ENCODE data around the gene SLAMF8.

Gene SLAMF8

DNA sequence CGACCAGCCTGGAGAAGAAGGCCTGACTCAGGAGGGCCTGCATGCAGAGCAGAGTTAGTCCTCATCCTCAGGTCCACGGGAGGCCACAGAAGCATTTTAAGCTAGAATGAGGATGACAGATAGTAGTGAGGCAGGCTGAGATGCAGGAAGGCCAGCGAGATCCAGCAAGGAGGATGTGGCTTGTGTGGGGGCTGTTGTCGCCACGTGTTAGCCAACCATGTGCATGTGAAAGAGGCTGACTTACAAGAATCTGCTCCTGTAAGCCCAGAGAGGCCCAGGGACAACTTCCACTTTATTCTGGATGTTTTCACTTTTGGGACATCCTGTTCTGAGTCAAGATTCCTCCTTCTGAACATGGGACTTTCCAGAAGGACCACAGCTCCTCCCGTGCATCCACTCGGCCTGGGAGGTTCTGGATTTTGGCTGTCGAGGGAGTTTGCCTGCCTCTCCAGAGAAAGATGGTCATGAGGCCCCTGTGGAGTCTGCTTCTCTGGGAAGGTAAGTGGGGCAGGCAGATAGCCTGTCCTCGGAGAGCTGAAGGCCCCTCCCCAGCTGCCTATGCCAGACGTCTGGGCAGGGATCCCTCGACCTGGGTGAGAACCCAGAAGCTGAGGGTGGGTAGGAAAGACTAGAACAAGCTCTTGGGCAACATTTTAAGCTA lies at the start of gene SLAMF8:
TSS of gene SLAMF8 (plus strand) at position 433 of the 661 bp plus-strand sequence. CDS start at position 459, 26 bp downstream.
- DNase-seq: no peak

DNA sequence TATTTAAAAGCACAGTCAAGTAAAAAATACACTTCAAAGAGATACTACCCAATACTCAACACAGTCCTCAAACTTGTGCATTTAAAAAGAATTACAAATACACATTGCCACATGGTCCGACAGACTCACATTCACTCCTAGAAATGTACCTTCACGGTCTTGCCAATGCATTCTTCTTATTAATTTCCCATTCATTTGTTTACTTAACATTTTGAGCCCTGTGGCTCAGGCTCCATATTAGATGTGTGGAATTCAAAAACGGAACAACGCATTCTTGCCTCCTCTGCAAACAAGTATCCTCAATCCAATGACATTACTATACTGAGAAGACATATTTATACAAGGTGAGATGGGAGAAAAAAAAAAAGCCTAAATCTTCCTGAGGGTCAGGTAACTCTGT lies 48.4 kb upstream of the SLAMF8 start:
- DNase-seq: no peak

DNA sequence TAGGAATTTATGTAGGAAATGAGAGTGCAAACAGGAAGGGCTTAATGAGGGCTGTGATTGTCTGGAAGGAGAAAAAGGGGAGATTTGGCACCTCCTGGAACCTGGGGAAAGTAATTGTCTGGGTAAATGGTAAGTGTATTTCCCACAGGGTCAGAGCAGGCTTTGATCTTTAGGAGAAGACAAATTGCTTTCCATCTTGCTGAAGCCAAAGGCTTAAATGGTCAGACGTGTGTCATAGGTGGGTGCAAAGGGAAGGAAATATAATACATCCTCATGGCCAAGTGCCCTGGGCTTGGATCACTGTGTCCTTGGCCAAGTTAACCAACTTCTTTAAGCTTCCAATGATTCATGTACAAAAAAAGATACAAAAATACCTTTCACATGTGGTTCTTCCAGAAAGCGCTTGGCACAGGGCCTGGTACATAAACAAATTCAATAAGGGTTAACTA lies 47.2 kb upstream of the SLAMF8 start:
- no peak for DNase-seq

DNA sequence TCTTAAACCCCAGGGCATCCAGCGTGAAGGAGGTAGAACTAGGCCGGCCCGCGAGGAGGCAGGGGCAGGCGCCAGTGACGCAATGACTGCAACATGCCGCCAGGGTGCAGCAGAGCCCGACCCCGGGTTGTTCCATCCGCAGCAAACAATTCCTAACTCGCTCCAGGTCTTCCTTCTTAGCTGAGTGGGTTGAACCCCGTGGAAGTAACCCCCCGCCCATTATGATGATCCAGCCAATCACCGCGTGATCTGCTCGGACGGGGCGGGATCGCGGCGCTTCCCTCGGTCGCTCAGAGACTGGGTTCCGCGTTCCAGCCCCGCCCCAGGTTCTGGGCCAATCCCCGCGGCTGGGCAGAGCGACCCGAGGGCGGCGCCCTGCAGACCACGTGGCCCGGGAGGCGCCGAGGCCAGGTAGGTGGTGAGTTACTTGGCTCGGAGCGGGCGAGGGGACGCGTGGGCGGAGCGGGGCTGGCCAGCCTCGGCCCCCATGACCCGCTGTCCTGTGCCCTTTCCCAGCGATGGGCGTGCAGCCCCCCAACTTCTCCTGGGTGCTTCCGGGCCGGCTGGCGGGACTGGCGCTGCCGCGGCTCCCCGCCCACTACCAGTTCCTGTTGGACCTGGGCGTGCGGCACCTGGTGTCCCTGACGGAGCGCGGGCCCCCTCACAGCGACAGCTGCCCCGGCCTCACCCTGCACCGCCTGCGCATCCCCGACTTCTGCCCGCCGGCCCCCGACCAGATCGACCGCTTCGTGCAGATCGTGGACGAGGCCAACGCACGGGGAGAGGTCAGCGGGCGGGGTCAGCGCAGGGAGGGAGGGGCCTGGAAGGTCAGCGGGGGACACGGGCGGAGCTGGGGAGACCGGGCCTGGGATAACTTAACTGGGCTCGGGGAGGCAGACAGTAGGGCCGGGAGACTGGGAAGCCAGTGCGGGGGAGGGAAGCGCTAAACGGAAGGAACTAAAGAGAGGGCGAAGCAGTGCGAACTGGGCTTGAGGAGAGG lies 45.8 kb upstream of the SLAMF8 start, which contains the start of gene DUSP23:
TSS of gene DUSP23 (plus strand) at position 380 of the 1,000 bp plus-strand sequence. CDS start at position 519, 139 bp downstream.
- peak; percentile 94 for DNase-seq

DNA sequence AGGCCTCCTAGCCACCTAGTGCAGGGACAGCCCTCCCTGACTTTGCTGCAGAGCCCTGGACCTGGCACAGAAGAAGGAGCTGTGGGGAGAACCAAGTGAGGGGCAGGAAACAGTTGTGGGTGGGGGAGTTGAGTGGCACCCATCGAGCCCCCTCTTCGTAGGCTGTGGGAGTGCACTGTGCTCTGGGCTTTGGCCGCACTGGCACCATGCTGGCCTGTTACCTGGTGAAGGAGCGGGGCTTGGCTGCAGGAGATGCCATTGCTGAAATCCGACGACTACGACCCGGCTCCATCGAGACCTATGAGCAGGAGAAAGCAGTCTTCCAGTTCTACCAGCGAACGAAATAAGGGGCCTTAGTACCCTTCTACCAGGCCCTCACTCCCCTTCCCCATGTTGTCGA lies 44.7 kb upstream of the SLAMF8 start:
- no peak for DNase-seq

DNA sequence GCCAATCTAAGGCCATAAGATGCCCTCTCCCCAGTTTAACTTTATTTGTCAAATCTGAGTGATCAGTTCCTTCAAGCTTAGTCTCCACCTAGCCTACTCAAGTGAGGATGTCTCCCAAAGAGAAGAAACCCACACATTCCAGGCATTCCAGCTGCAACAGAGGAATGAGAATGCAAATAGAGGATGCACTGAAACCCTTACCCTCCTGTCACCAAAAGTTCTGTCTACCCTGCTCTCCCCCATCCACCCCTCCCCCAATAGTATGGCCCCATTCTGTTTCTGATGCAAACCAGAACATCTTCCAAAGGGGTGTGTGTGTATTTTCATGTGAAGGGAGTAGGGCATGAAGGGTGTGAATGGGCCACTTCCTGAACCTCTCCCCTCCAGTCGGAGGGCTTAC lies 42.9 kb upstream of the SLAMF8 start:
- no peak for DNase-seq

DNA sequence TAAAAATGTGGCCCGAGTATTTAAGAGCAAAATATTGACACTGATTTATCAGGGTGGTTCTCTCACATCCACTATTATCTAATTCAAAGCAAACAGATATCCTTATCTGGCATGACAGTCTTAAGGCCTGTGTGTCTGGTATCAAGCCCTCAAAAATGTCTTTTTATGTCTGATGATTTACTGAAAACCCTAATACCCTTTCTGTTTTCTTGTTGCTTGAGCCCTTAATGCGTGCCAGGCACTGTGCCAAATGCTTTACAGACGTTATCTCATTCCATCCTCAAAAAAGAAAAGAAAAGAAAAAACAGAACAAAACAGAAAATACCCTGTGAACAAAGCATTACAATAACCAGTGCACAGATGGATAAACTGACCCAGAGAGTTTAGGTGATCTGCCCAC lies 40.2 kb upstream of the SLAMF8 start:
- no peak for DNase-seq

DNA sequence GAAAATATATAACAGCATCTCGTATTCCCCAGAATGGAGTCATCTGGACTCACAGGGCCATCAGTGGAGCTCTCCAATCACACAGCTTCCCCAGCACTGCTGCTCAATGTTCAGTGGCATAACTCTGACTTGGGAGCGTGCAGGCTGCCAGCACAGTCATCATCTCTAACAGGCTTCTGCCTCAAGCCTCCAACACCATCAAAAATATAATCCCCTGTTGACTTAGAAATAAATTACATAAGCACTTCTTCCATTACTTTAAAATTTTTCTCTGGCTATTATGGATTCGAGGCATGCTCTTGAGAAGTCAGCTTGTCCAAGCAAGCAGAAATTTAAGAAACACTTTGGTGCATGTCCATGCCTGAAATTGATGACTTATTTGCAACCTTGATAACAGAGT lies 39.7 kb upstream of the SLAMF8 start:
- no peak for DNase-seq

DNA sequence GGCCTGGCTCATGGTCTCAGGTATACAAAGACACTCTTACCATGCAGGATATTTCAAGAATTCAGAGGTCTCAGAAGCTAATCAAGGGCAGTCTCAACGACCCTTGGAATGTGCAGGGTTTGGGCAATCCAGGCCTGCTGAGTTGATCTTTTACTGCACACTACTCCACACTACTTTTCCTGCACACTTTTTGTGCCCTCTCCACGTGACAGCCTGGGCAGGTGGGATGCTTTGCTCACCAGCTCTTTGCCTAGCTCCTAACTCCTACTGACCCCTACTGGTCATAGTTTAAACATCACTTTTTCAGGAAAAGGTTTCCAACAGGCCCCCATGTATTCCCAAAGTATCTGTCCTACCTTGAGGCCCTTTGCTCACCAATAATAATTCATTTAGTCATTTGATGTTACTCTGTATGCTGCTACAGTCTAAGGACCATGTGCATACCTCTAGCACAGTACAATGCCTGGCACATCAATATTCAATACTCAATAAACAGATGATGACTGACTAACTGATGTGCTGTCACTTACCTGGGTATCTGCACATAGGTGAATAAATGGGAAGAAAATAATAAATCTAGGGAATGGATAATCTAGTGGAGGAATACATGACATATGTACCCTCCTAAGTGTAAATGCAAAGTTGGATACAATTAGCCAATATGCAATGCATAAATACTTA lies 36.3 kb upstream of the SLAMF8 start:
- DNase-seq: no peak

DNA sequence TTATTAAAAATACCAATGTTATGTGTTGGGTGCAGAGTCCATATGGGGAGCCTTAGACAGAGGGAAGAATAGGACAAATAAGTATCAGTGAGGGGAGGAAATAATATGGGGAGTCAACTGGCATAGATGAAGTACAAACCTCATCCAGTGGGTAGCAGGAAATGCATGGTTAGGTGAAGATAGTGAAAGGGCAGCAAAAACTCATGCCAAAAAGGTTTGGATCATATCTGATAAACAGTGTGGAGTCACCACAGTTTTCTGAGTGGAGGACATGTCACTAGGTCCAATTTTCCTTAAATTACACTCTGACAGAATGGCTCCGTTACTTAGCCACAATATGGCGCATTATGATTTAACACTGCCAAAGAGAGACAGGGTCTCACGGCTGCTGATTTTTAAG lies 35.6 kb upstream of the SLAMF8 start:
- no peak for DNase-seq

DNA sequence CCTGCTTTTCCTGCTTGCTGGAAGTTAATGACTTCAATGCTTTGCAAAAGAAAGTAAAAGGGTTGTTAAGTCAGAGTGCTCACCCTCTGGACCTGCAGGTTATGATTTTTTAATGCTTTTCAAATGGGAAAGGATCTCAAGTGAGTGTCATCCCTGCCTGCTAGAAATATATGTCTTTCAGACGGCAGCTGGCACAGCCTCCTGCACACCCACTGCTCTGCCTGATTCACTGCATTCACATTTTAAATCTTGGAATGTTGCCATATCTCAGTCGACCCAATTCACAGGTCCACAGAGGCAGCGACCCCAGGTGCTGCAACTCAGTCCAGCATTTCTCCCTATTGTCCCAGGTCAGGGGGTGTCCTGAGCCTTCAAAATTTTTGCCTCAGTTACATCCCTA lies 35.2 kb upstream of the SLAMF8 start:
- no peak for DNase-seq

DNA sequence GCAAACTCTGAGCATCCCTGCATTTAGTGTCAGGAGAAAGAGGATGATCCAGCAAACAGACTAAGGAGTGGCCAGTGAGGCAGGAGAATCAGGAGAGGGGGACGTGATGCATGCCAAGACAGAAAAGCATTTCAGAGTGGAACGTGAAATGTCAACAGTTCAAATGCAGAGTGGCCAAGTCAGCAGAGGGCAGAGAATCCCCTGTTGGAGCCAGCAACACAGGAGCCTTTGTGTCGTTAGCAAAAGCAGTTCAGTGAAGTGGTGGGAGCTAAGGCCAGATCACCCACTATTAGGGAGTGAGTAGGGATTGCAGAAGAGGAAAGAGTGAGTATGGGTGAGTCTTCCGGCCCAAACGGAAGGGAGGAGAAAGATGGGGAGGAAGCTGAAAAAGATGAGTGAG lies 31.1 kb upstream of the SLAMF8 start:
- no peak for DNase-seq

DNA sequence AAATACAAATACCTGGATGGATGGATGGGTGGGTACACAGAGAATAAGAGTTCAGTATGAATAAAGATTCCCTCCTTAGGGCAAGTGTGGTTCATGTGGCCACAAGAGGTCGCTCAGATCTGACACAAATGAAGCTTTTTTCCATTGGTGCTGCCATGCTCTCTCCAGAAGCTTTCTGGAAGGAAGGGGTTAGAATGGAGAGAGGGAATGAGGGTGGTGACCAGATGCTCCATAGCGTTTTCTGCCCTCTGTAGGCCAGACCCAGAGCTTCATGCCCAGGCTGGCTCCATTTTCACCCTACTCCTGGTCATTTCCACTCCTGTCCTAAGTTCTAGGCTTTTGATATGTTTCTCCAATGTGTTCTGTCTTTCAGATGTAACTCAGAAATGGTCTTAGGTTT lies 27.8 kb upstream of the SLAMF8 start:
- peak; percentile 76 for DNase-seq

DNA sequence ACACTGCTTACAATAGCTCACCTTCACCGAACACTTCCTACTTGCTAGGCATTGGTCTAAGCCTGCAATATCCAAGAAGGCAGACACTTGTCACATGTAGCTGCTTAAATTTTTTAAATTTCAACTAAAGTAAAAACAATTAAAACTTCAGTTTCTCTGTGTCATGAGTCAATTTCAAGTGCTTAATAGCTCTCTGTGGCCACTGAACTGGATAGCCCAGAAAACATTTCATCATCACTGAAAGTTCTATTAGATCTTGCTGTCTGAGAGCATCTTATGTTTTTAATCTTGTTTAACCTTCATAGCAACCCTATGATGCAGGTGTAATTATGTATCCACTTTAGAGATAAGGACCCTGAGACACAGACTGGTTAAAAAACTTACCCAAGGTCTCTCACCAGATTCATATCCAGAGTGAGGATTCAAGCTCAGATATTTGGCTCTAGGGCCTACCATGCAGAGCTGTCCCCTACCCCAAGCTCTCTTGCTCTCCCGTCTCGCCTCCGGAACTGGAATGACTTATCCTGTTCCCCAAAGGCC lies 27.2 kb upstream of the SLAMF8 start:
- no peak for DNase-seq

DNA sequence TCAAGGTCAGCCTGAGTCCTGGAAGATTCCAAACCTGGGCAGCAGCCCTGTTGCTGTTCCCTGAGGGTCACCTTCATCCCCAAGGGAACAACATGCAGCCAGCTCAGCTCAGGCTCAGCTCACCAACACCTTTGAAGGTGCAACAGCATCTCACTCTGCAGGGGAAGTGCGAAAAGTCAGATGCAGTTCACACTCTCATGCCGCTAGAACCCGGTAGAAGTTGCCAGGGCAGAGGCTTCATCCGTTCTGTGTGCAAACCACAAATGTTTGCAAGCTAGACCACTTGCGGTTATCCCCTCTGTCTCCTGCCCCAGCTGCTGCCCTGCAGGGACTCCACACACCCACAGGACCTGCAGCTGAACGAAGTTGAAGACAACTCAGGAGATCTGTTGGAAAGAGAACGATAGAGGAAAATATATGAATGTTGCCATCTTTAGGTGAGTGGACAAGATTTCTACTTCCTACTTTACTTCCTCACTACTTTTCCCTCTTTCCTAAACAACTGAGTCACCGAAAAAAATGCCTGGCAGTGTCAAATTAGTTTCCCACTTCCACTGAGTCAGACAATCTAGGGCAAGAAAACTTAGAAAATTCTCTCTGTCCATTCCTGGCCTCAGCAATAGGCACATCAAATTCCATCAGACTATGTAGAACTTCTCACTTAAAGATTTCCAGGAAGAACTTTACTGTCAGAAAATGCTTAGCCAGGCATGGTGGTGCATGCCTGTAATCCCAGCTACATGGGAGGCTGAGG lies 26.3 kb upstream of the SLAMF8 start:
- no peak for DNase-seq

DNA sequence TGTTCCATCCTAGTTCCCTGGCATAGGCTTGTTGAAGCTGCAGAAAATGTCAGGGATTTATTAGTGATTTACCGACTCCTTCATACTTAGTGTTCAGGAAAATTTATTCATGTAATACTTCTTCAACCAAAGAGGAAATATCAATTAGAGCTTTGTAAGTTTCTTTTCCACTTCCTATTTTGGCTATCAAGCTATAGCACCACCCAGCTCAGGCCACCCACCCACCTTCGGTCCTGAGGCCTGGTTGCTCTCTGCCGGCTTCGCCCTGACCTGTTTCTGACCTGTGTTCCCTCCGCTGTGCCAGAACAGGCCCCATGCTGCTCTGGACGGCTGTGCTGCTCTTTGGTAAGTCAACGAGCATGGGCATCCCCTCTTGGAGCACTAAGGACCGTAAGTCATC lies 24.6 kb upstream of the SLAMF8 start, which contains the start of gene FCRL6:
TSS of gene FCRL6 (plus strand) at position 250 of the 400 bp plus-strand sequence. CDS start at position 315, 65 bp downstream.
- no peak for DNase-seq

DNA sequence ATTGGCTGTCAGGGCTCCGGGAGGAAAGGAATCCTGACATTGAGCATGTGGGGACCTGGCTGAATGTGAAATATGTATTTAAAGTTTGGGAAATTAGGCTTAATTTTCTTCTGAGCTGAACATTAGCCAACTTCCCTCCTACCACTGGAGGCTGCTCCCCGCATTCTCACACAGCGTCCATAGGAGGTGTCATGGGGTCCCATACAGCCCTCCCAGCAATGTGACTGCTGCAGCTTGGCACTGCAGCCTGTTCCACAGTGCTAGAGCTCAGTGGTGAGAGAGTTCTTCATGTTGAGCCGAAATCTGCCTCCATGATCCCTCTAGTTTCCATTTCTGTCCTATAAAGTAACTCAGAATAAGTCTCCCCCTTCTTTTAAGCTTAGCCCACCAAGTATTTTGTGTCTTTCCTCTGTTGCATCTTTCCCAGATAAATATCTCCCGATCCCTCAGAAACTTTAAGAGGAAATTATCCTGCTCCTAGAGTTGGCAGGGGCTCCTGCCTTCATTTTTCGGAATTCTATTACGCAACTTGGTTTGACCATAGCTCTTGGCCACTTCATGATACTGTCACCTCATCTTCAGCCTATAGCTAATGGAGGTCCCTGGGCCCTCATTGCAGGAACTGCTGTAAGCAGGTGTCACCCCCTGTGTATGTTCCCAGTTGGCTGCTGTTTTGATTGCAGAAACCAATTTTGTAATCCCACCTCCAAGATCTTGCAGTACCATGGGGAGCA lies 22.6 kb upstream of the SLAMF8 start:
- DNase-seq: no peak

DNA sequence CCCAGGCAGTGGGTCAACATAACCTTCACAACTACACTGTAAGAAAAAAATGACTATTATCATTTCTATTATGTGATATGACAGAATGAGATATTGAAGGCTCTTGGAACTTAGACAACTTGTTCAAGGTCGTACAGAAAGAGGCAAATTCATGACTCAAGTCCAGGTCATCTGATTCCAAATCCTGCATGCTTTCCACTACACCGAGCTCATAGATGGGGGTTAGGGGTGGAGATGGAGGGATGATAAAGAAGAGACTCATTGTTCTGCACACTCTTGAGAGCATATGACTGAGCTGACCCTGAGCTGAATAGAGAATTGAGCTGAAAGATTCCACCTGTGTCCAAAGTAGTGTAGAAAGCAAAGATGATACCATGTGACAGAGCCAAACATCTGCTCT lies 21.7 kb upstream of the SLAMF8 start:
- no peak for DNase-seq

DNA sequence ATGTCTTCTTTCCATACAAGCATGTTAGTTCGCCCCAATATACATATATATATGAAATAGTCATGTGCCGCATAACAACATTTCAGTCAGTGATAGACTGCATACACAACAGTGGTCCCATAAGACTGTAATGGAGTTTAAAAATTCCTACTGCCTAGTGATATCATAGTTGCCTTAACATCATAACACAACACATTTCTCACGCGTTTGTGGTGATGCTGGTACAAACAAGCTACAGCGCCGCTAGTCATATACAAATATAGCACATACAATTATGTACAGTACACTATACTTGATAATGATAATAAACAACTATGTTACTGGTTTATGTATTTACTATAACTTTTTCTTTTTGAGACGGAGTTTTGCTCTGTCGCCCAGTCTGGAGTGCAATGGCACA lies 10.7 kb upstream of the SLAMF8 start:
- DNase-seq: no peak

DNA sequence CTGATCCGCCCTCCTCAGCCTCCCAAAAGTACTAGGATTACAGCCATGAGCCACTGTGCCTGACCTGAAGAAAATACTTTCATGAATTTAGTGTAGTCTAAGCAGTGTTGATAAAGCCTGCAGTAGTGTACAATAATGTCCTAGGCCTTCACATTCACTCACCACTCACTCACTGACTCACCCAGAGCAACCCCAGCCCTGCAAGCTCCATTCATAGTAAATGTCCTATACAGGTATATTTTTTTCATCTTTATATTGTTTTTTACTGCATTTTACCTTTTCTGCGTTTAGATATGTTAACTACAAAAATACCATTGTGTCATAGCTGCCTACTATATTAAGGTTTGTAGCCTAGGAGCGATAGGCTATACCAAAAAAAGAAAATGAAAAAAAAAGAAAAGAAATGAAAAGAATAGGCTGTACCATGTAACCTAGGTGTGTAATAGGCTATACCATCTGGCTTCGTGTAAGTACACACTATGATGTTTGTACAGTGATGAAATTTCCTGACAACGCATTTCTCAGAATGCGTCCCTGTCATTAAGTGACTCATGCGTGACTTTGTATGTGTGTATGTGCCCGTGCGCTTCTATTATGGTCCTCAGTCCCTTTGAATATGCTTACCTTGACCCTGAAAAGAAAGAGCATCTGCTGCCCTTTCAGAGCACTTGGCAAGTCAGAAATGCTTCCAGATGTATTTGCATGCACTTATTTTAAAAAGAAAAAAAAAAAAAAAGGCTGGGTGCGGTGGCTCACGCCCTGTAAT lies 9.2 kb upstream of the SLAMF8 start:
- DNase-seq: peak; percentile 91
